GM12872 (cell line): ENCODE results near the gene SDK1.

Experiments used
- TF ChIP-seq, protein P1 (sequence below): IDR thresholded peaks from 3 replicates; pipeline ENCODE4 v1.5.1; 2011; ENCODE audit warnings: low read depth, mild to moderate bottlenecking, low read length, moderate library complexity; ENCODE audit not compliant: insufficient read depth

SDK1 gene

DNA sequence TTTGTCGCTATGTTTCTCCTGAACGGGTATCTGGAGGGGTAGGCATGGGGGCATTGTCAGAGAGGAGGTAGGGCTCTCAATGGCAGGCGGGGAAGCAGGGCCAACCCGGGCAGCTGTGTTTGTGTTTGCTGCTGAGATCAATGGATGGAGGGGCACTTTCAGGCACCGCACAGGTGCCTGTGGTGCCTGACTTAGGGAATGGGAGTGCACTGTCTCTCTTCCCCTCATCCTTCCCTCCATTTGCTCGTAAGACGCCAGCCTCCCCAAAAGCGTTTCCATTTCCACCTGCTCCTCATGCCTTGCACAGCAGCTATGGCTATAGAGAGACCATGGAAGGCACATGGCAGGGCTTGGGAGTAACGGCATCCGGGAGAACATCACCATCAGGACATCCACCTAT is 765.2 kb downstream of the SDK1 start:
- TF ChIP-seq, protein P1, sequence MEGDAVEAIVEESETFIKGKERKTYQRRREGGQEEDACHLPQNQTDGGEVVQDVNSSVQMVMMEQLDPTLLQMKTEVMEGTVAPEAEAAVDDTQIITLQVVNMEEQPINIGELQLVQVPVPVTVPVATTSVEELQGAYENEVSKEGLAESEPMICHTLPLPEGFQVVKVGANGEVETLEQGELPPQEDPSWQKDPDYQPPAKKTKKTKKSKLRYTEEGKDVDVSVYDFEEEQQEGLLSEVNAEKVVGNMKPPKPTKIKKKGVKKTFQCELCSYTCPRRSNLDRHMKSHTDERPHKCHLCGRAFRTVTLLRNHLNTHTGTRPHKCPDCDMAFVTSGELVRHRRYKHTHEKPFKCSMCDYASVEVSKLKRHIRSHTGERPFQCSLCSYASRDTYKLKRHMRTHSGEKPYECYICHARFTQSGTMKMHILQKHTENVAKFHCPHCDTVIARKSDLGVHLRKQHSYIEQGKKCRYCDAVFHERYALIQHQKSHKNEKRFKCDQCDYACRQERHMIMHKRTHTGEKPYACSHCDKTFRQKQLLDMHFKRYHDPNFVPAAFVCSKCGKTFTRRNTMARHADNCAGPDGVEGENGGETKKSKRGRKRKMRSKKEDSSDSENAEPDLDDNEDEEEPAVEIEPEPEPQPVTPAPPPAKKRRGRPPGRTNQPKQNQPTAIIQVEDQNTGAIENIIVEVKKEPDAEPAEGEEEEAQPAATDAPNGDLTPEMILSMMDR: no peak

DNA sequence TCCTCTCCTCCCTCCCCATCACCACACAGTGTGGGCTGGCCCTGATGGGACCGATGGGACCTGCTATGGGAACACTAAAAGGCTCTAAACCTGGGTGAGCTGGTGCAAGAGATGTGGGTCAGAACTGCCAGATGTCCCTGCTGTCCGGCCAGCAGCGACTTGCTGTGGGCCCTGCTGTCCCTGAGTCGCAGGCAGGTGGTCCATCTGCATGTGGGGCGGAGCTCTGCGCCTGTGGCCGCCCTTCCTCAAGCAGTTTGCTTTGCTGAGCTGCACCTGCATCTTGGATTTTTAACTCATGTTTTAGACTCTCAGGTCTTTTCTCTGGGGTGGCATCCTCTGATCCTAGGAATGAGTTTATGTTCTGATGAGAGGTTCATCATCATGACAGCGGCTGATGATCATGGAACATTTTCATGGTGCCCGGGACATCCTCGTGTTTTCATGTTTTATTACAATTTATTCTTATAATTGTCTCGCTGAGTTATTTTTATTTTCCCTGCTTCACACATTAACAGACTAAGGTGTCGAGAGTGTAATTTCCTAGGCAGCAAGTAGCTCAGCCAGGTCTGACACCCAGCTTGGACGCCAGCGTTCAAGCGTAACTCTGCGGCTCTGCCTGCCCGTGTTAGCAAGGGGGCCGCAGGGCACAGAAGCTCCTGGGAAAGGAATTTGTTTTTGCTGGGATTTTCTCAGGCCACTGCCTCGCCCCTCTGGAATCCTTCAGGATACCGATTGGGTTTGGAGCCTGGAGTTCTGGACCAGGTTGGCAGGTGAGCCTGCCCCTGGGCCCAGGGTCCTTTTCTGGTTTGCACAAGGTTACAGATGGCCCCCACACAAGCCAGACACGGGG is 765.8 kb downstream of the SDK1 start:
- TF ChIP-seq, protein P1: no peak

DNA sequence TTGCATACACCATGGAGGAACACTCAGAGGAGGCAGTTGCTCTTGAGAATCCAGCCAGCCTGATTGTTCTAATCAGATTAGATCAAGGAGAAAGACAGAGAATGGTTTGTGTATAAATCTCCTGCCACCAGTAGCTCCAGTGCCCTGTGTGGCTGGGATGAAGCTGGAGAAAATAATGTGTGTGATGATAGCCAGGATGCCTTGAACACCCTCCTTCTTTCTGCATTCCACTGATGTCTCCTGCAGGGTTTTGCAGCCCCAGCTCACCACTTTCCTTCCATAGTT is 766.4 kb downstream of the SDK1 start:
- TF ChIP-seq, protein P1: no peak

DNA sequence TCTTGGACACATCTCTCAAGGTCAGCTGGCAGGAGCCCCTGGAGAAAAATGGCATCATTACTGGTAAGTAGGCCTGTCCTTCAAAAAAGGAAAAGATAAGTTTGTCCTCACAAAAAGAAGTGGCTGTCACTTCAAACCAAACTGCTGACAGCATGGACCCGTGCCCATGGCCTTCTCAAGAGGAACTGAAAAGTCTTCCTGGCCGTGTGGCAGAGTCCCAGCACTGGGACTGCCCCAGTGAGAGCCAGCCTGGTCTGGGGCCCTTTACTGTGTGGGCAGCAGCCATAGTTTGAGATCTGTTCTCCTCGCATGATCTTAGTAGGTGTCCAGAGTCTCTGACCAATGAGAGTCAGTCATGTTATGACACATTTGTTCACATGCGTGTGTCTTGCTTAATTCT is 766.8 kb downstream of the SDK1 start:
- TF ChIP-seq, protein P1: no peak

DNA sequence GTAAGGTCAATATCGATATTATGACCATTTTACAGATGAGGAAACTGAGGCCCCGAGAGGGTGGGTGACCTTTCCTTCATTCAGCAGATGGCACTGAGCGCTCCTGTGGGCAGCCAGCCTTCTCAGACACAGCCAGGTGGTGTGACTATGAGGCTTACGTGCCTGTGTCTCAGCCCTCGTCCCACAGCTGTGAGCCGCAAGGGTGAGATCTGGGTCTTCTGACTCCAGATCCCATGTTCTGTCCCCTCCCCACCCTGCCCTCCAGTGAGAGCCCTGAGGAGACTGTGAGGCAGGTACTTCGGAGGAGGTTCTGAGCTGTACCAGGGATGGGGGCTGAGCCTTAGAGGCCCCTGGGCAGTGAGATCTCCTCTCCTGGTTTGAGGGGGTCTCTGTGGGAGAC is 767.2 kb downstream of the SDK1 start:
- TF ChIP-seq, protein P1: no peak

DNA sequence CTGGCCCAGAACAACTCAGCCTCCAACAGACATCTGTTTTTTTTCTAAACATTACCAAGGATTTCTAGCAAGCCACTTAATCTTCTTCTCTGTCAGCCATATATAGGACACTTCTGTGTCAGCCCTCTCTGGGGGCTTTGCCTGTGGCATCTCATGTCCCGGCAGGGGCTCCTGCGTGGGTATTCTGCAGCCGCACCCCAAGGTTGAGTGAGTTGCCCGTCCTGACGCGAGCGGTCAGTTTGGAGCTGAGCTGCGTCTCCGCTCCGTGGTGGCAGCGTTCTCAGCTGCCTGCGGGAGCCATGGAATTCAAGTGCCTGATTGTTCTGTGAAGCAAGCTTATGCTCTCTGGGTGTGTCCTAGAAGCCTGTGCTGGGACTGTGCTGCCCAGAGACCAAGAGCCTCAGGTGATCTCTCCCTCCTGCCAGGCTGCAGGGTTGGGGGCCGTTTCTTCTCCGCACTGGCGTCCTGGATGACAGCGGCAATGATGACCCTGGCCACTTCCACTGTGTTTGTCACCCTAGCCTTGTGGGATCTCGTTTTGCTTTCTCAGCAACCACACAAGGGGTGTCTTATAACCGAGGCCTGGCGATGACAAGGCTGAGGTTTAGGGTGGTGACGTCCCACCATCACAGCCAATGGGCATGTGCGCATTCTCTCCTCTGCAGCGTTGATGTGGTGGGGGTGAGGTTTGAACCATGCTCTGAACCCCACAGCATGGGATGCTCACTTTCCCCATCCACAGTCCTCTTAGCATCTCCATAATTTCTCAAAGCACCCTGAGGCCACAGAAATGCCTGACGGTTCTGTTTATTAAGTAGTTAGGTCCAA is 768.4 kb downstream of the SDK1 start:
- TF ChIP-seq, protein P1: no peak

DNA sequence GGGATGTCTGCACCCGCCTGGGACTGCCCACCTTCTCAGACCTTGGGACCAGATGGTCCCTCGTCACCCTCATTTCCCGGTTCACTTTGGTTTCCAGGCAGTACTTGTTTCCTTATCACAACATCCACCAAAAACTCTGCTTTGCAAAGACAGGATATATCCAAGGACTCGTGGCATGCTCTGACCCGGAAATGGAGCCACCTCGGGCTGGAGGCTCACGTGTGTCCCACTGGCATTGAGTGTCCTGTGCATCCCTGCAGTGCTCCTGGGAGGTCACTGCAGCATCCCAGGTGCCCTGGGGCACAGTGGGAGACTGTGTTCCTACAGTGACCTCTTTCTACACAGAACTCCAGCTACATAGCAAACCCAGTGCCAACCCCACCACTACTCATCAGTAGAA is 769.2 kb downstream of the SDK1 start:
- TF ChIP-seq, protein P1: no peak
